AG10803 (cell line): ENCODE data around the gene BTRC.

Experiments used
- DNase-seq: peaks from one replicate; pipeline ENCODE4 v3.0.0; 2010; ENCODE audit warnings: low read depth
- H3K4me3 ChIP-seq: 2 replicates; pipeline ENCODE4 v1.5.1; 2011; ENCODE audit warnings: mild to moderate bottlenecking, low read length, control low read depth
- TF ChIP-seq, protein P1 (sequence below): conservative IDR thresholded peaks from 2 replicates; pipeline ENCODE4 v1.5.1; 2011; ENCODE audit warnings: mild to moderate bottlenecking, low read length, control low read depth, inconsistent platforms

The BTRC gene

GRCh38 chr10:101538446-101538845 lies 184.5 kb downstream of the BTRC start:
- no peak for DNase-seq
- TF ChIP-seq, protein P1, sequence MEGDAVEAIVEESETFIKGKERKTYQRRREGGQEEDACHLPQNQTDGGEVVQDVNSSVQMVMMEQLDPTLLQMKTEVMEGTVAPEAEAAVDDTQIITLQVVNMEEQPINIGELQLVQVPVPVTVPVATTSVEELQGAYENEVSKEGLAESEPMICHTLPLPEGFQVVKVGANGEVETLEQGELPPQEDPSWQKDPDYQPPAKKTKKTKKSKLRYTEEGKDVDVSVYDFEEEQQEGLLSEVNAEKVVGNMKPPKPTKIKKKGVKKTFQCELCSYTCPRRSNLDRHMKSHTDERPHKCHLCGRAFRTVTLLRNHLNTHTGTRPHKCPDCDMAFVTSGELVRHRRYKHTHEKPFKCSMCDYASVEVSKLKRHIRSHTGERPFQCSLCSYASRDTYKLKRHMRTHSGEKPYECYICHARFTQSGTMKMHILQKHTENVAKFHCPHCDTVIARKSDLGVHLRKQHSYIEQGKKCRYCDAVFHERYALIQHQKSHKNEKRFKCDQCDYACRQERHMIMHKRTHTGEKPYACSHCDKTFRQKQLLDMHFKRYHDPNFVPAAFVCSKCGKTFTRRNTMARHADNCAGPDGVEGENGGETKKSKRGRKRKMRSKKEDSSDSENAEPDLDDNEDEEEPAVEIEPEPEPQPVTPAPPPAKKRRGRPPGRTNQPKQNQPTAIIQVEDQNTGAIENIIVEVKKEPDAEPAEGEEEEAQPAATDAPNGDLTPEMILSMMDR, result no peak

DNA sequence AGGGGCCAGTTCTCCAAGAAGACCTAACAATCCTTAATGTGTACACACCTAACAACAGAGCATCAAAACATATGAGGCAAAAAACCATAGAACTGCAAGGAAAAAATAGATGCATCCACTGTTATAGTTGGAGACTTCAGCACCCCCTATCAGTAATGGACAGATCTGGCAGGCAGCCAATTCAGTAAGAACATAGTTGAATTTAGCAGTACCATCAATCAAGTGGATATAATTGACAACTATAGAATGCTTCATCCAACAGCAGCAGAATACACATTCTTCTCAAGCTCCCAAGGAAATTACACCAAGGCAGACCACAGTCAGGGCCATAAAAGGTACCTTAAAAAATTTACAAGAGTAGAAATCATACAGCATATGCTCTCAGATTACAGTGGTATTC lies 191.9 kb downstream of the BTRC start:
- TF ChIP-seq, protein P1, result no peak
- H3K4me3 ChIP-seq, result no peak overlapping the region
- DNase-seq, result no peak

More at GRCh38 chr10:101538446-101538845, 184.5 kb downstream of the BTRC start:
- H3K4me3 ChIP-seq, result no peak overlapping the region

GRCh38 chr10:101550965-101551364 lies 197.0 kb downstream of the BTRC start:
- no peak for DNase-seq
- H3K4me3 ChIP-seq, result no peak overlapping the region
- TF ChIP-seq, protein P1, result no peak

DNA sequence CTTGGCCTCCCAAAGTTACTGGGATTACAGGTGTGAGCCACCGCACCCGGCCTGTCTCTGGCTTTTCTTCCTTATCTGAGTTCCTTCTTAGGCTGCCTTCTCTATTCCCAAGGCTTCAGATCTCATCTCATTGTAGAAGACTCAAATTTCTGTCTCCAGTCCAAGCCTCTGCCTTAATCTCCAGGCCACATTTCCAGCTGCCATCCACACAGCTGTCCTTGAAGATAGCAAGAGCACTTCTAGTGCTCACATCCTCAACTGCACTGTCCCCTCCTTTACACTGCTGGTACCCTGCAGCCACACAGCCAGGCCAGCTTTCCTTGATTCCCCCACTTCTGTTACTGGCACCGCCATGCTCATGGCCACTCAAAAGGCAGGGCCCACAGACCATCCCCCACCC lies 198.5 kb downstream of the BTRC start:
- TF ChIP-seq, protein P1, result no peak
- DNase-seq, result no peak
- no peak overlapping the region for H3K4me3 ChIP-seq

GRCh38 chr10:101557541-101557940 lies 203.6 kb downstream of the BTRC start:
- no peak overlapping the region for H3K4me3 ChIP-seq
- TF ChIP-seq, protein P1, result no peak
- DNase-seq, result no peak

- no peak for DNase-seq
- TF ChIP-seq, protein P1, result no peak
Observed at GRCh38 chr10:101558204-101558603, 204.2 kb downstream of the BTRC start.

GRCh38 chr10:101558671-101559595 lies 205.0 kb downstream of the BTRC start:
- TF ChIP-seq, protein P1, result no peak
- H3K4me3 ChIP-seq, result no peak overlapping the region
- DNase-seq, result no peak

More at GRCh38 chr10:101558204-101558603, 204.2 kb downstream of the BTRC start:
- H3K4me3 ChIP-seq, result no peak overlapping the region
